Ovary (tissue), 3 donors: ENCODE measurements around the gene ATG14.

Experiments
- CTCF ChIP-seq, 3 donors: fragments of 450-650 bp in 2 of 3; fragments of 200-600 bp in 1 of 3; IDR thresholded peaks; one replicate each; pipeline versions ENCODE4 v1.5.1 to v1.8.0; 2016 to 2022; ENCODE audit warnings: antibody characterized with exemption in 3 of 3, mild to moderate bottlenecking in 1 of 3
- EP300 ChIP-seq: sonication (generic); formaldehyde crosslinking; IDR thresholded peaks from one replicate; pipeline ENCODE4 v1.6.1; 2017; ENCODE audit warnings: antibody characterized with exemption
- POLR2A ChIP-seq: fragments of 450-650 bp; IDR thresholded peaks from one replicate; pipeline ENCODE4 v1.6.1; 2017; ENCODE audit warnings: antibody characterized with exemption, mild to moderate bottlenecking, moderate library complexity
- donor health status: DM: no; HTN: no; CAD: no.

GRCh38 chr14:55426891-55427290, 15.3 kb upstream of the ATG14 start:
- TF ChIP-seq CTCF (IDR thresholded peaks at IDR 0.05) (no peak), POLR2A (no peak), EP300 (no peak)
